Calu3 (cell line): ENCODE results near the gene GFPT1. TPM values are rescaled to one million over a fixed set of nuclear protein-coding genes. Genes with fewer than 3 reads are reported as not detected.

ENCODE experiments used
- BruUV-seq: library from RNA; stranded (reverse); fragments of 400-500 nt; replicated peaks from 2 replicates; lab custom pipeline; 2021; lab: Mats Ljungman, UMichigan
- CTCF ChIA-PET: fragments of 300-600 bp; sonication (Branson Sonifier 250); formaldehyde crosslinking; loops from one replicate; lab custom pipeline; 2022; ENCODE audit warnings: antibody characterized with exemption; lab: Charles Lee
- DNase-seq: peaks from one replicate; pipeline ENCODE4 v3.0.0; 2022
- H3K27ac Mint-ChIP-seq: one replicate; pipeline ENCODE4 v1.8.0; 2022; ENCODE audit warnings: mixed read lengths; ENCODE audit not compliant: unreplicated experiment
- H3K27me3 Mint-ChIP-seq: one replicate; pipeline ENCODE4 v1.8.0; 2022; ENCODE audit warnings: mixed read lengths; ENCODE audit not compliant: unreplicated experiment
- H3K36me3 Mint-ChIP-seq: one replicate; pipeline ENCODE4 v1.8.0; 2022; ENCODE audit warnings: mild to moderate bottlenecking, moderate library complexity, mixed read lengths; ENCODE audit not compliant: insufficient read depth, unreplicated experiment
- H3K4me1 Mint-ChIP-seq: one replicate; pipeline ENCODE4 v1.8.0; 2022; ENCODE audit warnings: mild to moderate bottlenecking, low read depth, mixed read lengths; ENCODE audit not compliant: unreplicated experiment
- H3K4me3 Mint-ChIP-seq: one replicate; pipeline ENCODE4 v1.8.0; 2022; ENCODE audit warnings: mild to moderate bottlenecking, low read depth, moderate library complexity, mixed read lengths; ENCODE audit not compliant: unreplicated experiment
- H3K9me3 Mint-ChIP-seq: one replicate; pipeline ENCODE4 v1.8.0; 2022; ENCODE audit warnings: low read depth, mixed read lengths; ENCODE audit not compliant: unreplicated experiment
- CTCF ChIP-seq: fragments of 200-600 bp; IDR thresholded peaks from one replicate; pipeline ENCODE4 v1.8.0; 2022; ENCODE audit warnings: antibody characterized with exemption; ENCODE audit not compliant: unreplicated experiment
- intact Hi-C: fragments of 100-400 bp; cut with micrococcal nuclease; formaldehyde crosslinking; loops from one replicate; pipeline ENCODE4 v1.10.0; 2022; ENCODE audit not compliant: unreplicated experiment
- total RNA-seq: library from RNA; stranded (reverse); gene quantifications from 2 replicates; pipeline ENCODE4 v1.2.3, GENCODE V29; 2022

GFPT1 gene
- total RNA-seq, 1 experiment from 2014 or later = 98.0 TPM

GRCh38 chr2:69271831-69272257 is 115.2 kb downstream of the GFPT1 start:
- Mint-ChIP-seq H3K4me3 (no peak overlapping the region), H3K36me3 (no peaks in the 10 kb centered on the region), H3K4me1 (no peaks in the 10 kb centered on the region), H3K9me3 (no peaks in the 10 kb centered on the region), H3K27me3 (peaks cover 70% of the 10 kb centered on the region), H3K27ac (no peak overlapping the region)
- intact Hi-C loops = no loop called here
- no peak for DNase-seq
- no TSS peak for BruUV-seq
- TF ChIP-seq CTCF = no peak
- CTCF ChIA-PET = no interaction called here

Other genes with a start within 250 kb of the GFPT1 start
- gene NFU1, start 50.2 kb upstream of the GFPT1 start, total RNA-seq = 21.7 and 23.4 TPM in 2 replicates